ENCODE results near the gene ADAMTS16.

The ADAMTS16 gene

GRCh38 chr5:5290674-5291334, 150.7 kb downstream of the ADAMTS16 start:
- Mint-ChIP-seq H3K27ac (no peak overlapping the region), H3K9me3 (peaks cover 29% of the 10 kb centered on the region), H3K36me3 (ENCODE audit: low read depth) (no peaks in the 10 kb centered on the region), H3K4me3 (no peak overlapping the region), H3K27me3 (no peaks in the 10 kb centered on the region), H3K4me1 (ENCODE audit: low read depth) (no peaks in the 10 kb centered on the region)

- no peaks in the 10 kb centered on the region for H3K4me1 Mint-ChIP-seq (ENCODE audit: low read depth)
- no peak overlapping the region for H3K4me3 Mint-ChIP-seq
- no peak overlapping the region for H3K27ac Mint-ChIP-seq
- peaks cover 24% of the 10 kb centered on the region for H3K9me3 Mint-ChIP-seq
- H3K27me3 Mint-ChIP-seq, result no peaks in the 10 kb centered on the region
- H3K36me3 Mint-ChIP-seq (ENCODE audit: low read depth), result no peaks in the 10 kb centered on the region
Measured at GRCh38 chr5:5291357-5291756, 151.2 kb downstream of the ADAMTS16 start.

- no peaks in the 10 kb centered on the region for H3K4me1 Mint-ChIP-seq (ENCODE audit: low read depth)
- H3K27me3 Mint-ChIP-seq, result no peaks in the 10 kb centered on the region
- H3K36me3 Mint-ChIP-seq (ENCODE audit: low read depth), result no peaks in the 10 kb centered on the region
- no peak overlapping the region for H3K27ac Mint-ChIP-seq
- H3K4me3 Mint-ChIP-seq, result no peak overlapping the region
- H3K9me3 Mint-ChIP-seq, result peaks cover 18% of the 10 kb centered on the region
Measured at GRCh38 chr5:5293029-5293428, 152.9 kb downstream of the ADAMTS16 start.

- H3K27me3 Mint-ChIP-seq, result no peaks in the 10 kb centered on the region
- no peaks in the 10 kb centered on the region for H3K4me1 Mint-ChIP-seq (ENCODE audit: low read depth)
- H3K36me3 Mint-ChIP-seq (ENCODE audit: low read depth), result no peaks in the 10 kb centered on the region
- no peak overlapping the region for H3K27ac Mint-ChIP-seq
- peaks cover 17% of the 10 kb centered on the region for H3K9me3 Mint-ChIP-seq
- no peak overlapping the region for H3K4me3 Mint-ChIP-seq
Measured at GRCh38 chr5:5294429-5294828, 154.3 kb downstream of the ADAMTS16 start.

- H3K4me1 Mint-ChIP-seq (ENCODE audit: low read depth), result no peaks in the 10 kb centered on the region
Measured at GRCh38 chr5:5295351-5295750, 155.2 kb downstream of the ADAMTS16 start.

GRCh38 chr5:5296051-5296450, 155.9 kb downstream of the ADAMTS16 start:
- H3K27me3 Mint-ChIP-seq, result no peaks in the 10 kb centered on the region
- no peak overlapping the region for H3K27ac Mint-ChIP-seq
- H3K4me1 Mint-ChIP-seq (ENCODE audit: low read depth), result no peaks in the 10 kb centered on the region
- peaks cover 20% of the 10 kb centered on the region for H3K9me3 Mint-ChIP-seq
- no peak overlapping the region for H3K4me3 Mint-ChIP-seq
- H3K36me3 Mint-ChIP-seq (ENCODE audit: low read depth), result no peaks in the 10 kb centered on the region

More at GRCh38 chr5:5295351-5295750, 155.2 kb downstream of the ADAMTS16 start:
- no peak overlapping the region for H3K4me3 Mint-ChIP-seq
- peaks cover 18% of the 10 kb centered on the region for H3K9me3 Mint-ChIP-seq
- H3K27ac Mint-ChIP-seq, result no peak overlapping the region
- H3K27me3 Mint-ChIP-seq, result no peaks in the 10 kb centered on the region
- H3K36me3 Mint-ChIP-seq (ENCODE audit: low read depth), result no peaks in the 10 kb centered on the region

- peaks cover 31% of the 10 kb centered on the region for H3K9me3 Mint-ChIP-seq
- H3K27ac Mint-ChIP-seq, result no peak overlapping the region
- no peak overlapping the region for H3K4me3 Mint-ChIP-seq
- H3K4me1 Mint-ChIP-seq (ENCODE audit: low read depth), result no peaks in the 10 kb centered on the region
- H3K27me3 Mint-ChIP-seq, result no peaks in the 10 kb centered on the region
- no peaks in the 10 kb centered on the region for H3K36me3 Mint-ChIP-seq (ENCODE audit: low read depth)
Measured at GRCh38 chr5:5297432-5298067, 157.4 kb downstream of the ADAMTS16 start.

GRCh38 chr5:5298068-5298633, 158.0 kb downstream of the ADAMTS16 start:
- no peak overlapping the region for H3K27ac Mint-ChIP-seq
- H3K4me1 Mint-ChIP-seq (ENCODE audit: low read depth), result no peaks in the 10 kb centered on the region
- no peak overlapping the region for H3K4me3 Mint-ChIP-seq
- peaks cover 33% of the 10 kb centered on the region for H3K9me3 Mint-ChIP-seq
- H3K27me3 Mint-ChIP-seq, result no peaks in the 10 kb centered on the region
- H3K36me3 Mint-ChIP-seq (ENCODE audit: low read depth), result no peaks in the 10 kb centered on the region

- Mint-ChIP-seq H3K4me1 (ENCODE audit: low read depth) (no peaks in the 10 kb centered on the region), H3K27me3 (no peaks in the 10 kb centered on the region), H3K9me3 (peaks cover 33% of the 10 kb centered on the region), H3K4me3 (no peak overlapping the region), H3K27ac (no peak overlapping the region), H3K36me3 (ENCODE audit: low read depth) (no peaks in the 10 kb centered on the region)
Measured at GRCh38 chr5:5298841-5299541, 158.9 kb downstream of the ADAMTS16 start.

- peaks cover 28% of the 10 kb centered on the region for H3K9me3 Mint-ChIP-seq
- H3K4me1 Mint-ChIP-seq (ENCODE audit: low read depth), result no peaks in the 10 kb centered on the region
- no peak overlapping the region for H3K27ac Mint-ChIP-seq
- H3K27me3 Mint-ChIP-seq, result no peaks in the 10 kb centered on the region
- H3K36me3 Mint-ChIP-seq (ENCODE audit: low read depth), result no peaks in the 10 kb centered on the region
- H3K4me3 Mint-ChIP-seq, result no peak overlapping the region
Measured at GRCh38 chr5:5301176-5301575, 161.0 kb downstream of the ADAMTS16 start.

- no peaks in the 10 kb centered on the region for H3K4me1 Mint-ChIP-seq (ENCODE audit: low read depth)
- H3K4me3 Mint-ChIP-seq, result no peak overlapping the region
- peaks cover 25% of the 10 kb centered on the region for H3K9me3 Mint-ChIP-seq
- no peak overlapping the region for H3K27ac Mint-ChIP-seq
- no peaks in the 10 kb centered on the region for H3K36me3 Mint-ChIP-seq (ENCODE audit: low read depth)
- H3K27me3 Mint-ChIP-seq, result no peaks in the 10 kb centered on the region
Measured at GRCh38 chr5:5302201-5302600, 162.1 kb downstream of the ADAMTS16 start.

- peaks cover 19% of the 10 kb centered on the region for H3K9me3 Mint-ChIP-seq
- H3K27ac Mint-ChIP-seq, result no peak overlapping the region
- H3K4me3 Mint-ChIP-seq, result no peak overlapping the region
- H3K4me1 Mint-ChIP-seq (ENCODE audit: low read depth), result no peaks in the 10 kb centered on the region
- H3K36me3 Mint-ChIP-seq (ENCODE audit: low read depth), result no peaks in the 10 kb centered on the region
- no peaks in the 10 kb centered on the region for H3K27me3 Mint-ChIP-seq
Measured at GRCh38 chr5:5303242-5303641, 163.1 kb downstream of the ADAMTS16 start.

- H3K27ac Mint-ChIP-seq, result no peak overlapping the region
- H3K36me3 Mint-ChIP-seq (ENCODE audit: low read depth), result no peaks in the 10 kb centered on the region
- peaks cover 19% of the 10 kb centered on the region for H3K9me3 Mint-ChIP-seq
- no peaks in the 10 kb centered on the region for H3K27me3 Mint-ChIP-seq
- no peaks in the 10 kb centered on the region for H3K4me1 Mint-ChIP-seq (ENCODE audit: low read depth)
- no peak overlapping the region for H3K4me3 Mint-ChIP-seq
Measured at GRCh38 chr5:5304361-5305020, 164.4 kb downstream of the ADAMTS16 start.

GRCh38 chr5:5306696-5307095, 166.6 kb downstream of the ADAMTS16 start:
- Mint-ChIP-seq H3K4me1 (ENCODE audit: low read depth) (no peaks in the 10 kb centered on the region), H3K9me3 (peaks cover 8% of the 10 kb centered on the region), H3K27ac (no peak overlapping the region), H3K36me3 (ENCODE audit: low read depth) (no peaks in the 10 kb centered on the region), H3K4me3 (no peak overlapping the region), H3K27me3 (no peaks in the 10 kb centered on the region)

- Mint-ChIP-seq H3K4me1 (ENCODE audit: low read depth) (no peaks in the 10 kb centered on the region), H3K27ac (no peak overlapping the region), H3K27me3 (no peaks in the 10 kb centered on the region), H3K36me3 (ENCODE audit: low read depth) (no peaks in the 10 kb centered on the region), H3K4me3 (no peak overlapping the region), H3K9me3 (no peaks in the 10 kb centered on the region)
Measured at GRCh38 chr5:5308319-5308718, 168.2 kb downstream of the ADAMTS16 start.
